Activated CD4-positive, alpha-beta T cell treated with anti-CD3 and anti-CD28 coated beads, Interleukin-2, amount 50 U/mL, for 4 hours (primary cell): ENCODE data around the gene SLC22A12.
A peak's percentile ranks its signal among the peaks of the same experiment; 100 is the strongest.

Source experiments
- DNase-seq, 2 experiments: peaks; one replicate each; pipeline ENCODE4 v3.0.0-alpha.2; 2020

The SLC22A12 gene

GRCh38 chr11:64564419-64564818, 26.6 kb upstream of the SLC22A12 start:
- DNase-seq, result no peak

GRCh38 chr11:64564947-64565889, 25.8 kb upstream of the SLC22A12 start:
- no peak for DNase-seq

- DNase-seq, result peak; percentile 19 to 24
Measured at GRCh38 chr11:64566042-64566914, 24.7 kb upstream of the SLC22A12 start.

- DNase-seq, result no peak
Measured at GRCh38 chr11:64566915-64567891, 23.8 kb upstream of the SLC22A12 start.

- DNase-seq, result no peak
Measured at GRCh38 chr11:64568041-64568571, 22.9 kb upstream of the SLC22A12 start.

- DNase-seq, result no peak
Measured at GRCh38 chr11:64568584-64569140, 22.4 kb upstream of the SLC22A12 start.

GRCh38 chr11:64569300-64569970, 21.6 kb upstream of the SLC22A12 start:
- no peak for DNase-seq

- no peak for DNase-seq
Measured at GRCh38 chr11:64570341-64570740, 20.7 kb upstream of the SLC22A12 start.

GRCh38 chr11:64571050-64571409, 20.0 kb upstream of the SLC22A12 start:
- no peak for DNase-seq

GRCh38 chr11:64571410-64572091, 19.5 kb upstream of the SLC22A12 start:
- DNase-seq, result no peak

- no peak for DNase-seq
Measured at GRCh38 chr11:64572143-64572542, 18.9 kb upstream of the SLC22A12 start.

GRCh38 chr11:64577202-64577601, 13.8 kb upstream of the SLC22A12 start:
- DNase-seq, result no peak

- no peak for DNase-seq
Measured at GRCh38 chr11:64580412-64580811, 10.6 kb upstream of the SLC22A12 start.

GRCh38 chr11:64581057-64581523, 9.9 kb upstream of the SLC22A12 start:
- no peak for DNase-seq

GRCh38 chr11:64582885-64583284, 8.1 kb upstream of the SLC22A12 start:
- DNase-seq, result no peak

GRCh38 chr11:64583296-64584262, 7.4 kb upstream of the SLC22A12 start:
- no peak for DNase-seq

- no peak for DNase-seq
Measured at GRCh38 chr11:64585150-64585549, 5.9 kb upstream of the SLC22A12 start.

- DNase-seq, result no peak
Measured at GRCh38 chr11:64586366-64586765, 4.7 kb upstream of the SLC22A12 start.

GRCh38 chr11:64588701-64589100, 2.3 kb upstream of the SLC22A12 start:
- no peak for DNase-seq
